GM15510 (cell line): Measurements from ENCODE around the gene ZNF584.

ENCODE experiments used
- POLR2A ChIP-seq: IDR thresholded peaks from 3 replicates; pipeline ENCODE4 v1.6.1; 2011; ENCODE audit warnings: borderline replicate concordance; ENCODE audit not compliant: insufficient read length; ENCODE audit errors: extremely low read depth

The ZNF584 gene

DNA sequence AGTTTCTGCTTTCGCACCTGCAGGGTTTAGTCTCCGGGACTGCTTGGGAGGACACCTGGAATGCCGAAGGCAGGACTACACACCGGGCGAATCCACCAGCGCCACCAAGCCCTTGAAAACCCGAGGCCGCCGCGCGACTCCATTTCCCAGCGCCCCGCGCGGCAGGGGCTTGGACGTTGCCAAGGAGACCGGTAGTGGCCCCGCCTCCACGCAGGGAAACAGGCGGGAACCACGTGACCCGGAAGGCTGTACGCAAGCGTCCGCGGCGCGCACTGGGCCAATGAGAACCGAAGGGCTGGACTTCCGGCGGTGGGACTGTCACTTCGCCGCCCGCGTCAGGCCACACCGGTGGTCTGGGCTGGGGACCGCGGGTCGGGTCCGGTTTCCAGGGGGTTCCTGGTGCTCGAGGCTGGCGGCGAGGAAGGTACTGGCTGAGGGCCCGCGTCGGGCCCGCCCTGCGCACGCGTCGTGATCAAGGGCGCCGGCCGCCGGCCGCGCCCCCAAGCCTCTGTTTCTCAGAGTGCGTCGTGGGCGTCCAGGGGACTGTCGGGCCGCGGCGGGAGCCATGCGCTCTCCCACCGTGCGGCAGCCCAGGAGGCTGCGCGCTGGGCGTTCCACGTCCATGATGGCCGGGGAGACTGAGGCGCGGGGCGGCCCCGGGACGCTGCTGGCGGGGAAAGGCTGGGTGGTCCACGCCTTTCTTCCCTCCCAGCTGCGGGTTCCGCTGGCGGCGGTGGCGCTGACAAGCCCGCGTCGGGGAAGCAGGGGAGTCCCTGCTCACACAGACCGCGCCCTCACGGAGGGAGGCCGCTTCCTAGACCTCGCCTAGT lies 58.5 kb downstream of the ZNF584 start, which contains the start of gene ZNF324:
Gene ZNF324 (plus strand): TSS at position 321 of the 830 bp plus-strand sequence. CDS start 2,106 bp downstream, outside the sequence.
- peak; percentile 75 for TF ChIP-seq POLR2A
